HG03571 (cell line): ENCODE data around the gene SEC61B.

Source experiments
- ATAC-seq: cut with Tn5 transposase; IDR thresholded peaks from one replicate; pipeline ENCODE4 v1.9.1; 2021; ENCODE audit not compliant: unreplicated experiment

SEC61B gene

GRCh38 chr9:99221621-99222415 is at the start of gene SEC61B, which contains the start of gene ALG2:
Gene SEC61B, plus strand, starts transcription at chr9:99222282. Its CDS starts 82 bp downstream, at chr9:99222364.
Gene ALG2, minus strand, starts transcription at chr9:99221942. Its CDS starts 48 bp downstream, at chr9:99221894.
- peak; percentile 93 for ATAC-seq

GRCh38 chr9:99173570-99174504 is 48.2 kb upstream of the SEC61B start:
- ATAC-seq, result no peak

GRCh38 chr9:99176527-99177013 is 45.5 kb upstream of the SEC61B start:
- no peak for ATAC-seq

- no peak for ATAC-seq
These were observed 44.3 kb upstream of the SEC61B start for GRCh38 chr9:99177576-99178366.

- ATAC-seq, result no peak
These were observed 42.9 kb upstream of the SEC61B start for GRCh38 chr9:99178912-99179872.

GRCh38 chr9:99180199-99180598 is 41.9 kb upstream of the SEC61B start:
- no peak for ATAC-seq

- no peak for ATAC-seq
These were observed 41.4 kb upstream of the SEC61B start for GRCh38 chr9:99180662-99181061.

GRCh38 chr9:99181206-99181605 is 40.9 kb upstream of the SEC61B start:
- no peak for ATAC-seq

GRCh38 chr9:99181621-99182020 is 40.5 kb upstream of the SEC61B start:
- peak; percentile 43 for ATAC-seq

GRCh38 chr9:99182356-99182755 is 39.7 kb upstream of the SEC61B start:
- ATAC-seq, result no peak

GRCh38 chr9:99183616-99184015 is 38.5 kb upstream of the SEC61B start:
- ATAC-seq, result no peak

- ATAC-seq, result no peak
These were observed 38.0 kb upstream of the SEC61B start for GRCh38 chr9:99184110-99184474.

GRCh38 chr9:99184475-99185347 is 37.4 kb upstream of the SEC61B start:
- peak; percentile 45 for ATAC-seq

GRCh38 chr9:99185348-99185632 is 36.8 kb upstream of the SEC61B start:
- no peak for ATAC-seq

- no peak for ATAC-seq
These were observed 36.1 kb upstream of the SEC61B start for GRCh38 chr9:99185934-99186333.

GRCh38 chr9:99187311-99187710 is 34.8 kb upstream of the SEC61B start:
- ATAC-seq, result no peak

- no peak for ATAC-seq
These were observed 32.9 kb upstream of the SEC61B start for GRCh38 chr9:99189186-99189585.

GRCh38 chr9:99189887-99190596 is 32.0 kb upstream of the SEC61B start:
- ATAC-seq, result no peak
